Stimulated activated CD8-positive, alpha-beta memory T cell treated with anti-CD3 and anti-CD28 coated beads, Interleukin-2, amount 100 ng/mL, for 1 hour (primary cell): ENCODE data around the gene PBX4.
A peak's percentile ranks its signal among the peaks of the same experiment; 100 is the strongest.

Experiments
- DNase-seq, 2 donors: peaks; one replicate each; pipeline ENCODE4 v3.0.0-alpha.2; 2020; ENCODE audit warnings: low read depth in 2 of 2

PBX4 gene

GRCh38 chr19:19649580-19649995 lies 31.1 kb upstream of the PBX4 start:
- no peak for DNase-seq

GRCh38 chr19:19649155-19649554 lies 30.7 kb upstream of the PBX4 start:
- DNase-seq, result no peak

GRCh38 chr19:19647037-19647835 lies 28.7 kb upstream of the PBX4 start:
- DNase-seq, result no peak

GRCh38 chr19:19645233-19645870 lies 26.9 kb upstream of the PBX4 start:
- no peak for DNase-seq

GRCh38 chr19:19644054-19644388 lies 25.5 kb upstream of the PBX4 start:
- no peak for DNase-seq

- DNase-seq, result peak; percentile 83 to 86
Measured at GRCh38 chr19:19643158-19644053, 24.9 kb upstream of the PBX4 start, which contains the start of gene GMIP. Gene GMIP (minus strand): TSS chr19:19643657. CDS start chr19:19643529, 128 bp downstream.

- DNase-seq, result no peak
Measured at GRCh38 chr19:19642506-19643157, 24.1 kb upstream of the PBX4 start.

- no peak for DNase-seq
Measured at GRCh38 chr19:19637523-19638251, 19.2 kb upstream of the PBX4 start.

GRCh38 chr19:19637186-19637522 lies 18.7 kb upstream of the PBX4 start:
- no peak for DNase-seq

- DNase-seq, result no peak
Measured at GRCh38 chr19:19636573-19637185, 18.2 kb upstream of the PBX4 start.

GRCh38 chr19:19635313-19635702 lies 16.8 kb upstream of the PBX4 start:
- DNase-seq, result no peak

- DNase-seq, result no peak
Measured at GRCh38 chr19:19634516-19635312, 16.2 kb upstream of the PBX4 start.

- no peak for DNase-seq
Measured at GRCh38 chr19:19633711-19634515, 15.4 kb upstream of the PBX4 start.

- DNase-seq, result no peak
Measured at GRCh38 chr19:19632661-19633060, 14.2 kb upstream of the PBX4 start.

GRCh38 chr19:19631346-19631745 lies 12.9 kb upstream of the PBX4 start:
- no peak for DNase-seq

- no peak for DNase-seq
Measured at GRCh38 chr19:19630426-19630825, 11.9 kb upstream of the PBX4 start.

GRCh38 chr19:19630062-19630414 lies 11.6 kb upstream of the PBX4 start:
- no peak for DNase-seq

- peak in 1 of 2 donors; percentile 36 for DNase-seq
Measured at GRCh38 chr19:19628501-19629134, 10.1 kb upstream of the PBX4 start.
